Neural cell (in vitro differentiated cells): Measurements from ENCODE around the gene PDCD1LG2.

Experiments used
- EZH2 ChIP-seq: fragments of 200-600, 300-800 bp; shearing (Covaris generic), sonication (generic); IDR thresholded peaks from 2 replicates; pipeline ENCODE4 v1.6.1; 2014; ENCODE audit warnings: antibody characterized with exemption, low read length, borderline replicate concordance, mild to moderate bottlenecking; ENCODE audit not compliant: insufficient read depth, poor library complexity, severe bottlenecking
- SMC3 ChIP-seq: fragments of 450-650 bp; conservative IDR thresholded peaks from 2 replicates; pipeline ENCODE4 v1.6.1; 2014; ENCODE audit warnings: antibody characterized with exemption, mild to moderate bottlenecking, moderate library complexity; ENCODE audit not compliant: poor library complexity
- TF ChIP-seq, protein P1 (sequence below): fragments of 450-650 bp; IDR thresholded peaks from 2 replicates; pipeline ENCODE4 v1.5.1; 2014; ENCODE audit warnings: antibody characterized with exemption, mild to moderate bottlenecking, moderate library complexity; ENCODE audit not compliant: poor library complexity, severe bottlenecking

GRCh38 chr9:5554254-5554653 lies 43.9 kb downstream of the PDCD1LG2 start:
- no peak for TF ChIP-seq SMC3
- TF ChIP-seq, protein P1, sequence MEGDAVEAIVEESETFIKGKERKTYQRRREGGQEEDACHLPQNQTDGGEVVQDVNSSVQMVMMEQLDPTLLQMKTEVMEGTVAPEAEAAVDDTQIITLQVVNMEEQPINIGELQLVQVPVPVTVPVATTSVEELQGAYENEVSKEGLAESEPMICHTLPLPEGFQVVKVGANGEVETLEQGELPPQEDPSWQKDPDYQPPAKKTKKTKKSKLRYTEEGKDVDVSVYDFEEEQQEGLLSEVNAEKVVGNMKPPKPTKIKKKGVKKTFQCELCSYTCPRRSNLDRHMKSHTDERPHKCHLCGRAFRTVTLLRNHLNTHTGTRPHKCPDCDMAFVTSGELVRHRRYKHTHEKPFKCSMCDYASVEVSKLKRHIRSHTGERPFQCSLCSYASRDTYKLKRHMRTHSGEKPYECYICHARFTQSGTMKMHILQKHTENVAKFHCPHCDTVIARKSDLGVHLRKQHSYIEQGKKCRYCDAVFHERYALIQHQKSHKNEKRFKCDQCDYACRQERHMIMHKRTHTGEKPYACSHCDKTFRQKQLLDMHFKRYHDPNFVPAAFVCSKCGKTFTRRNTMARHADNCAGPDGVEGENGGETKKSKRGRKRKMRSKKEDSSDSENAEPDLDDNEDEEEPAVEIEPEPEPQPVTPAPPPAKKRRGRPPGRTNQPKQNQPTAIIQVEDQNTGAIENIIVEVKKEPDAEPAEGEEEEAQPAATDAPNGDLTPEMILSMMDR: no peak
- TF ChIP-seq EZH2: no peak
